ENCODE results near the gene KIAA0513.
A peak's percentile ranks its signal among the peaks of the same experiment; 100 is the strongest.

The KIAA0513 gene

GRCh38 chr16:85027349-85027957 is at the start of gene KIAA0513:
Gene KIAA0513 (plus strand): TSS chr16:85027795. CDS start chr16:85067072, 39,277 bp downstream.
- DNase-seq (ENCODE audit: low spot score) = peak; percentile 91

GRCh38 chr16:84979516-84979915 is 48.1 kb upstream of the KIAA0513 start:
- peak; percentile 24 for DNase-seq (ENCODE audit: low spot score)

- no peak for DNase-seq (ENCODE audit: low spot score)
These were observed 45.2 kb upstream of the KIAA0513 start for GRCh38 chr16:84982434-84982833.

GRCh38 chr16:84985079-84986065 is 42.2 kb upstream of the KIAA0513 start:
- peak; percentile 63 for DNase-seq (ENCODE audit: low spot score)

GRCh38 chr16:84986102-84986501 is 41.5 kb upstream of the KIAA0513 start:
- no peak for DNase-seq (ENCODE audit: low spot score)

- no peak for DNase-seq (ENCODE audit: low spot score)
These were observed 40.7 kb upstream of the KIAA0513 start for GRCh38 chr16:84986879-84987278.

GRCh38 chr16:84988328-84989080 is 39.1 kb upstream of the KIAA0513 start:
- no peak for DNase-seq (ENCODE audit: low spot score)

GRCh38 chr16:84989749-84990620 is 37.6 kb upstream of the KIAA0513 start:
- DNase-seq (ENCODE audit: low spot score) = no peak

- DNase-seq (ENCODE audit: low spot score) = no peak
These were observed 36.8 kb upstream of the KIAA0513 start for GRCh38 chr16:84990782-84991181.

GRCh38 chr16:84992717-84993075 is 34.9 kb upstream of the KIAA0513 start:
- DNase-seq (ENCODE audit: low spot score) = no peak

- no peak for DNase-seq (ENCODE audit: low spot score)
These were observed 33.7 kb upstream of the KIAA0513 start for GRCh38 chr16:84993926-84994325.

- no peak for DNase-seq (ENCODE audit: low spot score)
These were observed 31.9 kb upstream of the KIAA0513 start for GRCh38 chr16:84995663-84996062.

- DNase-seq (ENCODE audit: low spot score) = no peak
These were observed 31.2 kb upstream of the KIAA0513 start for GRCh38 chr16:84996365-84996764.

- DNase-seq (ENCODE audit: low spot score) = no peak
These were observed 28.4 kb upstream of the KIAA0513 start for GRCh38 chr16:84999200-84999599.

- DNase-seq (ENCODE audit: low spot score) = no peak
These were observed 27.6 kb upstream of the KIAA0513 start for GRCh38 chr16:84999857-85000480.

- DNase-seq (ENCODE audit: low spot score) = no peak
These were observed 25.5 kb upstream of the KIAA0513 start for GRCh38 chr16:85002099-85002541.

GRCh38 chr16:85002608-85003007 is 25.0 kb upstream of the KIAA0513 start:
- no peak for DNase-seq (ENCODE audit: low spot score)

- no peak for DNase-seq (ENCODE audit: low spot score)
These were observed 24.5 kb upstream of the KIAA0513 start for GRCh38 chr16:85003076-85003475.

GRCh38 chr16:85003725-85004586 is 23.6 kb upstream of the KIAA0513 start:
- no peak for DNase-seq (ENCODE audit: low spot score)

GRCh38 chr16:85004587-85005205 is 22.9 kb upstream of the KIAA0513 start:
- no peak for DNase-seq (ENCODE audit: low spot score)

All from RKO (cell line).